Measurements from ENCODE around the gene KLK4. TPM values are rescaled to one million over a fixed set of nuclear protein-coding genes. Genes with fewer than 3 reads are reported as not detected.

Gene KLK4
- total and polyA plus RNA-seq, 4 donors, result not detected

DNA sequence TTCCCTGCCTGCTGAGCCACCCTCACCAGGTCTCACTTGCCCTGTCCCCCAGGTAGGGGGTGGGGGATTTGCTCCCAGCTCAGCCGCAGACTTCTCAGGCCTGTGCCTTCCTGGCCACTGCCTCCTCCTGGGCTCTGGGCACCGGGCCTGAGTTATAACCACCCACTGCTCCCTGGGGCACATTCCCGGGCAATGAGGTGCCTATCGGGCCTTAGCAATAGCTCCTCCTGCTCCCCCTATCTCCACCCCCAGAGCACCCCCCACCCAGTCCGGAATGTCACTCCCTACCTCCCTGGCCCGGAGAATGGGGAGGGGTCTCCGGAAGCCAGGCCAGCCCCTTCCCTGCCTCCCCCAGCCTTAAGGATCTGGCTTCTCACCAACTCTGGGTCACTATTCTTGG is 41.7 kb upstream of the KLK4 start, which contains the start of gene KLK5:
Gene KLK5 (minus strand): TSS at position 129 of the 400 bp plus-strand sequence. CDS start 381 bp downstream, outside the sequence.
- TF ChIP-seq EGR1 (IDR thresholded peaks at IDR 0.05; ENCODE audit: low read depth in 2 of 2), result no peak

DNA sequence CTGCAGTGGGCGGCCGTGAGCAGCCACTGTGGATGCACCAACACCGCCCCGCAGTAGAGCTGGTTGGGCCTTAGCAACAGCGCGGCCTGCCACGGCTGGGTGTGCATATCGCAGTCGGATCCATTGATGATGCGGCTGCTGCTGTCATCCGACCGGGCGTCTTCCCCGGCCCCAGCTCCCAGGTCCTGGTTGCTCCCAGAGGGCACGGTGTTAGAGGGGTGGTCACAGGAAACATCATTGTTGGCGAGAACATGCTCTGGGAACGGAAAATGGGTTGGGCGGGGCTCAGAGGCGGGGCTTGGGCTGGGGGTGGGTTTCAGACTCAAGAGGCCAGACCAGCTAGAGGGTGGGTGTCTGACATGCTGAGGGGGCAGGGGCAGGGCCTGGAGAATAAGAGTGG is 38.7 kb upstream of the KLK4 start:
- Histone ChIP-seq H3K4me1 (ENCODE audit: control insufficient read depth in 4 of 4, insufficient read depth in 4 of 4, low read length in 3 of 4) (no peaks in the 10 kb centered on the region), H3K27me3 (ENCODE audit: control insufficient read depth in 4 of 4, insufficient read depth in 4 of 4, low read length in 3 of 4) (peaks cover 0 to 7% (median 1%) of the 10 kb centered on the region in 4 donors), H3K4me3 (ENCODE audit: low read depth in 1 of 3, low read length in 3 of 3) (no peak overlapping the region), H3K36me3 (ENCODE audit: control insufficient read depth in 4 of 4, insufficient read depth in 3 of 4, low read depth in 1 of 4, low read length in 3 of 4) (no peaks in the 10 kb centered on the region), H3K9me3 (ENCODE audit: control insufficient read depth in 4 of 4, low read length in 3 of 4) (no peaks in the 10 kb centered on the region), H3K9ac (ENCODE audit: low read depth in 1 of 2, low read length in 2 of 2) (no peak overlapping the region), H3K27ac (ENCODE audit: low read depth in 1 of 2, low read length in 2 of 2) (no peak overlapping the region)
- 68% methylated on average over 19 of the region's 19 CpGs for WGBS
- no peak for DNase-seq (ENCODE audit: low spot score)
- TF ChIP-seq FOXA1 (IDR thresholded peaks at IDR 0.05) (no peak), HNF4A (conservative IDR thresholded peaks at IDR 0.05) (no peak), EGR1 (IDR thresholded peaks at IDR 0.05; ENCODE audit: low read depth in 2 of 2) (no peak), FOXA2 (IDR thresholded peaks at IDR 0.05) (no peak), REST (IDR thresholded peaks at IDR 0.05) (no peak), JUND (IDR thresholded peaks at IDR 0.05) (no peak), MAX (IDR thresholded peaks at IDR 0.05) (no peak), RXRA (IDR thresholded peaks at IDR 0.05) (no peak), RAD21 (IDR thresholded peaks at IDR 0.05) (no peak), SP1 (IDR thresholded peaks at IDR 0.05) (no peak), NR2F2 (IDR thresholded peaks at IDR 0.05) (no peak), YY1 (IDR thresholded peaks at IDR 0.05) (no peak), TAF1 (conservative IDR thresholded peaks at IDR 0.05) (no peak)
- TF ChIP-seq, protein P1, sequence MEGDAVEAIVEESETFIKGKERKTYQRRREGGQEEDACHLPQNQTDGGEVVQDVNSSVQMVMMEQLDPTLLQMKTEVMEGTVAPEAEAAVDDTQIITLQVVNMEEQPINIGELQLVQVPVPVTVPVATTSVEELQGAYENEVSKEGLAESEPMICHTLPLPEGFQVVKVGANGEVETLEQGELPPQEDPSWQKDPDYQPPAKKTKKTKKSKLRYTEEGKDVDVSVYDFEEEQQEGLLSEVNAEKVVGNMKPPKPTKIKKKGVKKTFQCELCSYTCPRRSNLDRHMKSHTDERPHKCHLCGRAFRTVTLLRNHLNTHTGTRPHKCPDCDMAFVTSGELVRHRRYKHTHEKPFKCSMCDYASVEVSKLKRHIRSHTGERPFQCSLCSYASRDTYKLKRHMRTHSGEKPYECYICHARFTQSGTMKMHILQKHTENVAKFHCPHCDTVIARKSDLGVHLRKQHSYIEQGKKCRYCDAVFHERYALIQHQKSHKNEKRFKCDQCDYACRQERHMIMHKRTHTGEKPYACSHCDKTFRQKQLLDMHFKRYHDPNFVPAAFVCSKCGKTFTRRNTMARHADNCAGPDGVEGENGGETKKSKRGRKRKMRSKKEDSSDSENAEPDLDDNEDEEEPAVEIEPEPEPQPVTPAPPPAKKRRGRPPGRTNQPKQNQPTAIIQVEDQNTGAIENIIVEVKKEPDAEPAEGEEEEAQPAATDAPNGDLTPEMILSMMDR (IDR thresholded peaks at IDR 0.05; ENCODE audit: low read depth, low read length, missing input control), result no peak
- TF ChIP-seq, protein P2, sequence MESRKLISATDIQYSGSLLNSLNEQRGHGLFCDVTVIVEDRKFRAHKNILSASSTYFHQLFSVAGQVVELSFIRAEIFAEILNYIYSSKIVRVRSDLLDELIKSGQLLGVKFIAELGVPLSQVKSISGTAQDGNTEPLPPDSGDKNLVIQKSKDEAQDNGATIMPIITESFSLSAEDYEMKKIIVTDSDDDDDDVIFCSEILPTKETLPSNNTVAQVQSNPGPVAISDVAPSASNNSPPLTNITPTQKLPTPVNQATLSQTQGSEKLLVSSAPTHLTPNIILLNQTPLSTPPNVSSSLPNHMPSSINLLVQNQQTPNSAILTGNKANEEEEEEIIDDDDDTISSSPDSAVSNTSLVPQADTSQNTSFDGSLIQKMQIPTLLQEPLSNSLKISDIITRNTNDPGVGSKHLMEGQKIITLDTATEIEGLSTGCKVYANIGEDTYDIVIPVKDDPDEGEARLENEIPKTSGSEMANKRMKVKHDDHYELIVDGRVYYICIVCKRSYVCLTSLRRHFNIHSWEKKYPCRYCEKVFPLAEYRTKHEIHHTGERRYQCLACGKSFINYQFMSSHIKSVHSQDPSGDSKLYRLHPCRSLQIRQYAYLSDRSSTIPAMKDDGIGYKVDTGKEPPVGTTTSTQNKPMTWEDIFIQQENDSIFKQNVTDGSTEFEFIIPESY (IDR thresholded peaks at IDR 0.05), result no peak
- TF ChIP-seq, protein P3, sequence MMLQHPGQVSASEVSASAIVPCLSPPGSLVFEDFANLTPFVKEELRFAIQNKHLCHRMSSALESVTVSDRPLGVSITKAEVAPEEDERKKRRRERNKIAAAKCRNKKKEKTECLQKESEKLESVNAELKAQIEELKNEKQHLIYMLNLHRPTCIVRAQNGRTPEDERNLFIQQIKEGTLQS (IDR thresholded peaks at IDR 0.05), result no peak

More for the DNA sequence above, 41.7 kb upstream of the KLK4 start, which contains the start of gene KLK5:
- H3K27me3 ChIP-seq (ENCODE audit: control insufficient read depth in 4 of 4, insufficient read depth in 4 of 4, low read length in 3 of 4), result peaks cover 0 to 5% (median 2%) of the 10 kb centered on the region in 4 donors
- no peak within 1 kb of the TSS for H3K4me3 ChIP-seq (ENCODE audit: low read depth in 1 of 3, low read length in 3 of 3)
- H3K4me1 ChIP-seq (ENCODE audit: control insufficient read depth in 4 of 4, insufficient read depth in 4 of 4, low read length in 3 of 4), result no peaks in the 10 kb centered on the region
- no peak for DNase-seq (ENCODE audit: low spot score)
- no peak within 1 kb of the TSS for H3K27ac ChIP-seq (ENCODE audit: low read depth in 1 of 2, low read length in 2 of 2)
- no peaks in the 10 kb centered on the region for H3K9me3 ChIP-seq (ENCODE audit: control insufficient read depth in 4 of 4, low read length in 3 of 4)
- H3K36me3 ChIP-seq (ENCODE audit: control insufficient read depth in 4 of 4, insufficient read depth in 3 of 4, low read depth in 1 of 4, low read length in 3 of 4), result no peaks in the 10 kb centered on the region
- 15% methylated on average over 7 of the region's 7 CpGs for WGBS
- no peak within 1 kb of the TSS for H3K9ac ChIP-seq (ENCODE audit: low read depth in 1 of 2, low read length in 2 of 2)
